Fibroblast of skin of right quadriceps (primary cell): ENCODE results near the gene FRG2.
"Not testable (repeated sequence)": the region's sequence is repeated elsewhere in the genome, so short reads cannot be mapped to it uniquely, and the experiment has no call there.

Experiments used
- DNase-seq: peaks from one replicate; pipeline ENCODE4 v3.0.0-alpha.2; 2013

FRG2 gene

GRCh38 chr4:190015538-190016368 is 11.3 kb downstream of the FRG2 start:
- no peak for DNase-seq

GRCh38 chr4:190014771-190015537 is 12.1 kb downstream of the FRG2 start:
- DNase-seq = no peak

- not testable (repeated sequence) for DNase-seq
Measured at GRCh38 chr4:189989941-189990340, 37.1 kb downstream of the FRG2 start.

- DNase-seq = no peak
Measured at GRCh38 chr4:189988877-189989431, 38.1 kb downstream of the FRG2 start.

GRCh38 chr4:189985651-189986243 is 41.3 kb downstream of the FRG2 start:
- not testable (repeated sequence) for DNase-seq

GRCh38 chr4:189984661-189985060 is 42.4 kb downstream of the FRG2 start:
- not testable (repeated sequence) for DNase-seq

- DNase-seq = not testable (repeated sequence)
Measured at GRCh38 chr4:189983916-189984526, 43.0 kb downstream of the FRG2 start.

- no peak for DNase-seq
Measured at GRCh38 chr4:189981970-189982369, 45.1 kb downstream of the FRG2 start.

GRCh38 chr4:189980292-189980691 is 46.8 kb downstream of the FRG2 start:
- not testable (repeated sequence) for DNase-seq

- no peak for DNase-seq
Measured at GRCh38 chr4:189979196-189980047, 47.6 kb downstream of the FRG2 start.
